Transverse colon (tissue), 4 donors: ENCODE data around the gene CTDP1.
"Not testable (repeated sequence)": the region's sequence is repeated elsewhere in the genome, so short reads cannot be mapped to it uniquely, and the experiment has no call there.

Experiments used
- CTCF ChIP-seq, 5 experiments: fragments of 200-600 bp in 3 of 5; fragments of 450-650 bp in 2 of 5; sonication (generic) in 3 of 5; IDR thresholded peaks; 1 replicate in 2 of 5; 2 replicates in 3 of 5; pipeline ENCODE4 v1.5.1; 2016 to 2017; ENCODE audit warnings: antibody characterized with exemption in 5 of 5, inconsistent platforms in 3 of 5, mild to moderate bottlenecking in 2 of 5, moderate library complexity in 1 of 5
- EP300 ChIP-seq: sonication (generic); formaldehyde crosslinking; IDR thresholded peaks from one replicate; pipeline ENCODE4 v1.6.1; 2017; ENCODE audit warnings: antibody characterized with exemption, low read depth
- POLR2A ChIP-seq: fragments of 450-650 bp; IDR thresholded peaks from one replicate; pipeline ENCODE4 v1.6.1; 2016; ENCODE audit warnings: antibody characterized with exemption, mild to moderate bottlenecking, moderate library complexity
- POLR2AphosphoS5 ChIP-seq, 3 donors: sonication (generic); formaldehyde crosslinking; IDR thresholded peaks; one replicate each; pipeline ENCODE4 v1.6.1; 2016; ENCODE audit warnings: antibody characterized with exemption in 3 of 3

- not testable (repeated sequence) for TF ChIP-seq EP300; CTCF (IDR thresholded peaks at IDR 0.05); POLR2A; POLR2AphosphoS5 (IDR thresholded peaks at IDR 0.05)
These were observed 40.1 kb downstream of the CTDP1 start for GRCh38 chr18:79719478-79720358.
